ENCODE results near the gene ANO3.

- TF ChIP-seq CTCF (IDR thresholded peaks at IDR 0.05; ENCODE audit: low read depth, low read length, poor library complexity, severe bottlenecking) (no peak), EZH2phosphoT487 (IDR thresholded peaks at IDR 0.05; ENCODE audit: borderline replicate concordance, low read length) (no peak)
Measured at GRCh38 chr11:26572770-26573402, 241.0 kb downstream of the ANO3 start.
